DND-41 (cell line): ENCODE results near the gene TENT4B.
A peak's percentile ranks its signal among the peaks of the same experiment; 100 is the strongest.

Source experiments
- CTCF ChIP-seq: IDR thresholded peaks from 2 replicates; pipeline ENCODE4 v1.5.1; 2012; ENCODE audit warnings: borderline replicate concordance, low read length, moderate library complexity, mild to moderate bottlenecking; ENCODE audit not compliant: poor library complexity, severe bottlenecking; ENCODE audit errors: extremely low read depth
- EZH2 ChIP-seq: IDR thresholded peaks from 3 replicates; pipeline ENCODE4 v1.6.1; 2012; ENCODE audit warnings: borderline replicate concordance, low read depth, mild to moderate bottlenecking, moderate library complexity, low read length, inconsistent platforms; ENCODE audit not compliant: severe bottlenecking

- peak; percentile 69 for TF ChIP-seq CTCF
- no peak for TF ChIP-seq EZH2
Measured at GRCh38 chr16:50210266-50211038, 57.3 kb downstream of the TENT4B start.
